Activated naive CD8-positive, alpha-beta T cell treated with anti-CD3 and anti-CD28 coated beads, Interleukin-2, amount 50 U/mL, for 24 hours (primary cell): ENCODE results near the gene KRTAP17-1.
"Not testable (repeated sequence)": the region's sequence is repeated elsewhere in the genome, so short reads cannot be mapped to it uniquely, and the experiment has no call there.

Experiments used
- ATAC-seq: fragments of 150-1000 bp; cut with Tn5 transposase; one replicate; pipeline ENCODE4 v1.10.0; 2021
- DNase-seq: peaks from one replicate; pipeline ENCODE4 v3.0.0; 2021
- H3K27ac Mint-ChIP-seq: one replicate; pipeline ENCODE4 v1.8.0; 2021; ENCODE audit warnings: mild to moderate bottlenecking, mixed read lengths
- H3K27me3 Mint-ChIP-seq: one replicate; pipeline ENCODE4 v1.8.0; 2021; ENCODE audit warnings: mixed read lengths
- H3K36me3 Mint-ChIP-seq: one replicate; pipeline ENCODE4 v1.8.0; 2021; ENCODE audit warnings: low read depth, mixed read lengths
- H3K4me1 Mint-ChIP-seq: one replicate; pipeline ENCODE4 v1.8.0; 2021; ENCODE audit warnings: mixed read lengths
- H3K4me3 Mint-ChIP-seq: one replicate; pipeline ENCODE4 v1.8.0; 2021; ENCODE audit warnings: mild to moderate bottlenecking, moderate library complexity, mixed read lengths
- H3K9me3 Mint-ChIP-seq: one replicate; pipeline ENCODE4 v1.8.0; 2021; ENCODE audit warnings: mixed read lengths

KRTAP17-1 gene, protein sequence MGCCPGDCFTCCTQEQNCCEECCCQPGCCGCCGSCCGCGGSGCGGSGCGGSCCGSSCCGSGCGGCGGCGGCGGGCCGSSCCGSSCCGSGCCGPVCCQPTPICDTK

DNA sequence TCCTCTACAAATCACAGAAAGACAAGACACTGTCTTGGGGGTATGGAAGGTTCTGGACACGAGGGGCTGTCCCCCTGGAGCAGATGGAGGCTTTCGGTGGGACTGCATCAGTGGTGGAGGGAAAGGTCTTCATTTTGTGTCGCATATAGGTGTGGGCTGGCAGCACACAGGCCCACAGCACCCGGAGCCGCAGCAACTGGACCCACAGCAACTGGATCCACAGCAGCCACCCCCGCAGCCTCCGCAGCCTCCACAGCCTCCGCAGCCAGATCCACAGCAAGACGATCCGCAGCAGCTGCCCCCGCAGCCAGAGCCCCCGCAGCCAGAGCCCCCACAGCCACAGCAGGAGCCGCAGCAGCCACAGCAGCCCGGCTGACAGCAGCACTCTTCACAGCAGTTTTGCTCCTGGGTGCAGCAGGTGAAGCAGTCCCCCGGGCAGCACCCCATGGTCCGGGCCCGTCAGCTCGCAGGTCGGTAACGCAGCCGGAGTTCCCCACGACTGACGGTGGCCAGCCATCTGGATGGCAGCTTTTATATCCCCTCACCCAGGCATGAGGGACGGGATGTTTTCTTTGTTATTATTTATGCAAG is at the start of gene KRTAP17-1:
KRTAP17-1 (minus strand) TSS at position 507 of the 591 bp plus-strand sequence; CDS start at position 447, 60 bp downstream.
- peaks cover 13% of the 10 kb centered on the region for H3K9me3 Mint-ChIP-seq
- H3K4me1 Mint-ChIP-seq: peaks cover 11% of the 10 kb centered on the region
- ATAC-seq (no peak), DNase-seq (no peak)
- no peaks in the 10 kb centered on the region for H3K27me3 Mint-ChIP-seq
- peaks cover 3% of the 10 kb centered on the region for H3K36me3 Mint-ChIP-seq
- no peak within 1 kb of the TSS for H3K27ac Mint-ChIP-seq
- H3K4me3 Mint-ChIP-seq: no peak within 1 kb of the TSS

DNA sequence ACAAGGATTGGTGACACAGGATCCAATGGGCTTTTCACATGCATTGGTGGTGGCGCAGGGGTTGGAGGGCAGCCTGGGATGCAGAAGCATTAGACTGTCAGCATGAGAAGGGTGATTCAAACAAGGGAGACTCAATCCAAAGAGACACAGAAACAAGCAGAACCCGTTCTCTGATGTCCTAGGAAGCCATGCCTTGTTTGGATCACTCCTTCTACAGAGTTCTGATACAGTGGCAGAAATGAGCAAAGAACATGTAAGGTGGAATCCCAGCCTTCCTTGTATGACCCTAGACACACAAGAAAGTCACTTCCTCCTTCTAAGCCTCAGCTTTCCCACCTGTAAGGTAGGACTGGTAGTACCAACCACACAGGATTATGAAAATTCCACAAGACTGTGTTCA is 48.4 kb upstream of the KRTAP17-1 start:
- Mint-ChIP-seq H3K9me3 (no peaks in the 10 kb centered on the region), H3K27ac (no peak overlapping the region), H3K4me3 (no peak overlapping the region), H3K27me3 (no peaks in the 10 kb centered on the region), H3K36me3 (no peaks in the 10 kb centered on the region), H3K4me1 (no peaks in the 10 kb centered on the region)
- no peak for DNase-seq
- no peak for ATAC-seq

DNA sequence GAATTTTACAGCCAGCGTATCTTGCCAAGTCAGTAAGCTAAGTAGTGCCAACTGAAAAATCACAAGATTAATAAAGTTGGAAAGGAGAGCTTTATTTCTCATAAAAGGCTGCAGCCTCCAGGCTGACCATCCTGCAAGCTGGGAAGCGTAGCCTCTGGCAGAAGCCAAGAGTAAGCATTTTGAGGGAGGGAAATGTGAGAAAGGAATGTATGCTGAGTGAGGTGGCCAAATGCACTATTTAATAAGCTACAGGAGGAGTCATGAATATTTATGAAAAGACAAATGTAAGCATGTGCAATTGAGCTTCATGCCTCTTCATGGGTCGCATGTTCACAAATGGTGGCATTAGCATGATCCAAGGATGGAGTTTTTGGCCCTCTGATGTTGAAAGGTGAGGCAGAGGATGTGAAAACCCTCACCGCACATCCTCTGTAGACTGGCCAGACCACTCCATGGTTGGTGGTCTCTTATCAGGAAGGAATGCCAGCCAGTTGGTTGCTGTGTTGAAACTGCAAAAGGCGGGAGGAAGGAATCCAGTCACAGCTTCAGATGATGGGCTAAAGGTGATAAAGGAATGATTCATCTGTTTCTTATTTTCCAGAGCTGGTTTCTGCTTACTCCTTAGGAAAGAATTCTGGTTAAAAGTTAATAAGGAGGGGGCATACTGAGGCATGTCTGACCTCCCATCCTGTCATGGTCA is 44.9 kb upstream of the KRTAP17-1 start:
- H3K9me3 Mint-ChIP-seq: peaks cover 4% of the 10 kb centered on the region
- no peaks in the 10 kb centered on the region for H3K4me1 Mint-ChIP-seq
- DNase-seq: no peak
- no peak overlapping the region for H3K4me3 Mint-ChIP-seq
- H3K27ac Mint-ChIP-seq: no peak overlapping the region
- no peak for ATAC-seq
- H3K36me3 Mint-ChIP-seq: no peaks in the 10 kb centered on the region
- H3K27me3 Mint-ChIP-seq: peaks cover 2% of the 10 kb centered on the region

DNA sequence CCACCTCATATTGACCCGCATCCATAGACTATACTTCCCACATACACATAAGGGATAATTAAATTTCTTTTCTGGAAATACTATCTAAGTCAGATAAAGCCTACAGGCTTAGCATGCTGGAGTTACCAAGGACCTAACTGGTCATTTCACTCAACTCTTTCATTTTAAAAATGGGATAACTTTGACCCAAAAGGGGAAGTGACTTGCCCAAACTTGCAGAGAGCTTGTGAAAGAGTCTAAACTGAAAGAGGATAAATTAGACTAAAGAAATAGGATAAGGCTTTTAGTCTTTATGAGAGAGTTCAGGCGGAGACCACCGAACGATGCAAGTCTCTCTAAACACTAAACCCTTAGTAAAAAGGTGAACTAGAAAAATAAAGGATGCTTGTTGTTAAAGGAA is 39.0 kb upstream of the KRTAP17-1 start:
- no peak for ATAC-seq
- no peaks in the 10 kb centered on the region for H3K36me3 Mint-ChIP-seq
- peaks cover 4% of the 10 kb centered on the region for H3K9me3 Mint-ChIP-seq
- peaks cover 2% of the 10 kb centered on the region for H3K27me3 Mint-ChIP-seq
- no peak overlapping the region for H3K4me3 Mint-ChIP-seq
- no peak overlapping the region for H3K27ac Mint-ChIP-seq
- DNase-seq: no peak
- H3K4me1 Mint-ChIP-seq: peaks cover 2% of the 10 kb centered on the region

DNA sequence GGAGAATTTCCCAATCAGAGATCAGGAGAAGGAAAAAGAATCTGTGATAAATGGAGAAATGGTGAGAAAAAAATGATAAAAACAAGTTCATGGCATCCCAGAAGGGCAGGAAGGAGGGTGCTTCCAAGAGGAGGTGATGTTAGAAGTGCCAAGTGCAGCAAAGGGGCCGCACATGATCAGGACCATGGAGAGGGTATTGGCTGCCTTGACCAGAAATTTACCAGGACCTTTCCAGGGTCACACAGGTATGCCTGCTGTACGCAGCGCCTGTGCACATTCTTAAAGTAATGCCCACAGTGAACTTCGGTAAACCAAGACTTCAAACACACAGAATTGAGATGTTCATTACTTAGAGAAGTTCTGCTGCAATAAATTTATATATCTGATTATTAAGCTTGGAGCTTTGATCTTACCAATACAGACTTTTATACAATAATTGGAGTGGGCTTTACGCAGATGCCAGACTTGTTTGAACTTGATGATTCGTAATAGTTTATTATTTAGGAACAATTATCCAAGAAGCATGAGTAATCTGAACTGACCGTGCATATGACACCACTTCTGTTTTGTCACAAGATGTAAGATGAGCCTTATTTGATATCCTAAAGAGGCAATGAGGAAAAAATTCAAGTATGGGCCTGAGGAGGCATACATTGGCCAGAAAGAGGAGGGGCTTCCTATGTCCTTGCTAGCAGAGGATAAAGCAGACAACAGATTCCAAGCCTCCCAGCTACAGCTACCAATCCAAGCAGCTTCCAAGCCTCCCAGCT is 37.3 kb upstream of the KRTAP17-1 start:
- Mint-ChIP-seq H3K4me3 (no peak overlapping the region), H3K27me3 (peaks cover 2% of the 10 kb centered on the region)
- no peak for ATAC-seq

DNA sequence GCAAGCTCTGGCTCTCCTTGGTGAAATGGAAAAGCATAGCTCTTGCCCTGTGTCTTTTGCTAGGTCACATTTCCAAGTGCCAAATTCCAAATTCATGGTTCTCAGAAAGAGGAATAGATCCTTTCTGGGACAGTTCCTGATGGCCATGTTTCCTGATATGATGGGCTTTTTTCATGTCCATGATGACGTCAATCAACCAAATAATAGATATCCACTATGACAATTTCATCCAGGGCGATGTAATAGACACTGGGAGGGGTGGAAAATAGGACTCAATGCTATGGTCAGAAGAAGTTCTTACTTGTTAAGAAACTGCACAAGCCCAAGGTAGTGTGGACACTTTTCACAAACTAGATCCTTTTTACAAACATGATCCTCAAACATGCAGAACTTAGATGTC is 35.7 kb upstream of the KRTAP17-1 start:
- Mint-ChIP-seq H3K4me1 (peaks cover 2% of the 10 kb centered on the region), H3K9me3 (no peaks in the 10 kb centered on the region), H3K27ac (no peak overlapping the region), H3K36me3 (no peaks in the 10 kb centered on the region), H3K27me3 (no peaks in the 10 kb centered on the region), H3K4me3 (no peak overlapping the region)
- ATAC-seq: no peak
- DNase-seq: no peak

More for the DNA sequence above, 37.3 kb upstream of the KRTAP17-1 start:
- Mint-ChIP-seq H3K36me3 (no peaks in the 10 kb centered on the region), H3K4me1 (peaks cover 2% of the 10 kb centered on the region), H3K9me3 (peaks cover 4% of the 10 kb centered on the region), H3K27ac (no peak overlapping the region)
- DNase-seq: no peak

DNA sequence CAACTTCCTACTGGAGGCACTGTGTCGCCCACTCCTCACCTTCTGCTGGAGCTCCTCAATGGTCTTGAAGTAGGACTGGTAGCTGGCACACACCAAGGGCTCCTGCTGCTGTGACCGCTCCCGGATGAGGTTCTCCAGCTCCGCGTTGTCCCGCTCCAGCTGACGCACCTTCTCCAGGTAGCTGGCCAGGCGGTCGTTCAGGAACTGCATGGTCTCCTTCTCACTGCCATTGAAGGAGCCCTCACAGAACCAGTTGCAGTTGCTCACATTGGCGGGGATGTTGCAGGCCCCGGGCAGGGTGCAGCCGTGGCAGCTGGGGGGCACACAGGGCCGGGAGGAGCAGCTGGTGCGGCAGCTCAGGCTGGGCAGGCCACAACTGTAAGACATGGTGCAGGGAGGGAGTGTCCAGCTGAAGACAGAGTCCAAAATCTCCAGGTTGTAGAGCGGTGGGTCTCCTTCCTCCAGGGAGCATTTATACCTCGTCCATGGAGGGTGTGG is 34.9 kb upstream of the KRTAP17-1 start, which contains the start of gene KRT33A:
KRT33A (minus strand) TSS at position 448 of the 498 bp plus-strand sequence; CDS start at position 387, 61 bp downstream.
- not testable (repeated sequence) for H3K4me1 Mint-ChIP-seq, H3K27ac Mint-ChIP-seq, H3K9me3 Mint-ChIP-seq, H3K36me3 Mint-ChIP-seq, H3K27me3 Mint-ChIP-seq, ATAC-seq, H3K4me3 Mint-ChIP-seq, DNase-seq

DNA sequence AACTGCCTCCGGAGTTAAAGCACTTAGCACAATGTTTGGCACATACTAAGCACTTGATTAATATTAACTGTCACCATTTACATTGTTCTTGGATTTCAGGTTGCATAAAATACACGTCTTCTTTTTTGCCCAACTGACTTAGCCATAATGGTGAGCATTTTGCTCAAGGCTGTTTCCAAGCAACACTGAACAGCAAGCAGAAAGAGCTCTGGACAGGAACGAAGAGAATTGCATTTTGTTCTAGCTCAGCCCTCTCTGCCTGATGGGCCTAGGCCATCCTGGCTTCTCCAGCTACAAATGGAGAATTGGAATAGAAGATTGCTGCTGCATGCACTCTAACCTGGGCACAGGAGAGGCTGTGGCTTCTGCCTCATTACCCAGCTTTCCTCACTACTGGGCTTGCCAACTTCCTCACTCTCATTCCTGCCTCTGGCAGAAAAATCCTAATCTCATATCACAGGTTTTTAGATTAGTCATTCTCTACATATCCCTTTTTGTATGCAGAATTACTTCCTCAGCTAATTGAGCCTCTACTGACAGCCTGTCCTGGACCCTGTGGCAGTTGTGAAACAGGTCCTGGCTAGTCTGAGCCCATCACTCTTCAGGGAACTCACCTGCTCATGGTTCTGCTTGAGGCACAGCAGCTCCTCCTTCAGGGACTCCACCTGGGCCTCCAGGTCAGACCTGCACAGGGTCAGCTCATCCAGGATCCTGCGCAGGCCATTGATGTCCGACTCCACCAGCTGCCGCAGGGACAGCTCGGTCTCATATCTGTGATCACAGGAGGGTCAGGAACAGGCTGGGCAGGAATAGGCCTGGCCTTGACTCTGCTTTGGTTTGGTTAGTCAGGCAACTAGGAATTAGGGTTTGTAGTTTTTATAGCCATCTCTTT is 32.6 kb upstream of the KRTAP17-1 start:
- H3K27me3 Mint-ChIP-seq: no peaks in the 10 kb centered on the region
- ATAC-seq (no peak), DNase-seq (no peak)
- H3K36me3 Mint-ChIP-seq: peaks cover 3% of the 10 kb centered on the region
- H3K4me3 Mint-ChIP-seq: no peak overlapping the region
- no peak overlapping the region for H3K27ac Mint-ChIP-seq
- H3K9me3 Mint-ChIP-seq: peaks cover 2% of the 10 kb centered on the region
- H3K4me1 Mint-ChIP-seq: peaks cover 4% of the 10 kb centered on the region

DNA sequence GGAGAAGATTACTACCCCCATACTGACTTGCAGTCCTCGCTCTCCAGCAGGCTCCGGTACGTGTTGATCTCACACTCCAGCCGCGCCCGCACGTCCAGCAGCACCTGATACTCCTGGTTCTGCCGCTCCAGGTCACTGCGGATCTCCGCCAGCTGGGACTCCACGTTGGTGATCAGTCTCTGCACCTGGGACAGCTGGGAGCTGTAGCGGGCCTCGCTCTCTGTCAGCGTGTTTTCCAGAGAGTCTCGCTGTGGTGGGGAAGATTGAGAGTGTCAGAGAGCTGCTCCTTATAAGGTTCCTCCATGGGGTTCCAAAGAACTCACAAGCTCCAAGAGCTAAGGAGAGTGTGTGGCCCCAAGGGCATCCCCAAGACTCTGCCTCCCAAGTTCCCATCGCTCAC is 30.9 kb upstream of the KRTAP17-1 start:
- not testable (repeated sequence) for DNase-seq, H3K4me3 Mint-ChIP-seq, H3K27ac Mint-ChIP-seq, ATAC-seq, H3K36me3 Mint-ChIP-seq, H3K9me3 Mint-ChIP-seq, H3K4me1 Mint-ChIP-seq, H3K27me3 Mint-ChIP-seq

DNA sequence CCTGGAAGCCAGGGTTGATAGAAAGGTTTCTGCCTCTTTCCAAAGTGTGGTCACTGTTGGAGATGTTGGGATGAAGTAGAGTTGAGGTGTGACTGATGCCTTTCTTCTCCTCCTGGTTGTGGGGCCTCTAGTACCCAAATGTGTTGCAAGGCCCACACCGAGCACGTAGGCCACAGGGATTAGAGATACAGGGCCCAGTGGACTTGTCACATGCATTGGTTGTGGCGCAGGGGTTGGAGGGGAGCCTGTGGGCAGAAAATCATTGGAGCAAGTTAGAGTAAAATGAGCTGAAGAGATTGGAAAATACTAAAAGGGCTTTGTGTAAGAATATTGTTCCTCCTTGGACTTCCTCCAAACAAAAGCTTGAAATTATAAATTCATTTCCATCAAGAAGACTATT is 30.5 kb upstream of the KRTAP17-1 start:
- Mint-ChIP-seq H3K27me3 (no peaks in the 10 kb centered on the region), H3K4me1 (peaks cover 14% of the 10 kb centered on the region), H3K4me3 (no peak overlapping the region), H3K9me3 (peaks cover 6% of the 10 kb centered on the region), H3K36me3 (peaks cover 5% of the 10 kb centered on the region), H3K27ac (no peak overlapping the region)
- no peak for ATAC-seq
- DNase-seq: no peak

DNA sequence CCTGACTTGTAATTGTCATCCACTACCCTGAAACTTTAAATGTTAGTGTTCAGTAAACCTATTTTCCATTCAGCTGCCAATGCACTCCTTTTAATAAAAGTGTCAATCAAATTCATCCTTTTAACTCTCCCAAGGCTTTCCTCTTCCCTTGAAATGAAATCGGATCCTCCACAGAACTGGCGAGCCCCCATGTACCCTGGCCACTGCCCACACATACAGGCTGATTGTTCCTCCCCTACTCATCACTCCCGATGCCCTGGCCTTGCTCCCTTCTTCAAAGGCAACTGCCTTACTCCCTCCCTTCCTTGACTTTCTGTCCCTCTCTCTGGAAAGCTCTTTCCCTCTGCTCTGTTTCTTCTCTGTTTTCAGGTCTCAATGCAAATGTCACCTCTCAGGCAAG is 27.5 kb upstream of the KRTAP17-1 start:
- H3K9me3 Mint-ChIP-seq: peaks cover 6% of the 10 kb centered on the region
- no peak for ATAC-seq
- H3K27me3 Mint-ChIP-seq: peaks cover 2% of the 10 kb centered on the region
- DNase-seq: no peak
- H3K27ac Mint-ChIP-seq: peak overlapping the region; percentile 7
- H3K36me3 Mint-ChIP-seq: peaks cover 5% of the 10 kb centered on the region
- no peak overlapping the region for H3K4me3 Mint-ChIP-seq
- H3K4me1 Mint-ChIP-seq: peaks cover 43% of the 10 kb centered on the region

DNA sequence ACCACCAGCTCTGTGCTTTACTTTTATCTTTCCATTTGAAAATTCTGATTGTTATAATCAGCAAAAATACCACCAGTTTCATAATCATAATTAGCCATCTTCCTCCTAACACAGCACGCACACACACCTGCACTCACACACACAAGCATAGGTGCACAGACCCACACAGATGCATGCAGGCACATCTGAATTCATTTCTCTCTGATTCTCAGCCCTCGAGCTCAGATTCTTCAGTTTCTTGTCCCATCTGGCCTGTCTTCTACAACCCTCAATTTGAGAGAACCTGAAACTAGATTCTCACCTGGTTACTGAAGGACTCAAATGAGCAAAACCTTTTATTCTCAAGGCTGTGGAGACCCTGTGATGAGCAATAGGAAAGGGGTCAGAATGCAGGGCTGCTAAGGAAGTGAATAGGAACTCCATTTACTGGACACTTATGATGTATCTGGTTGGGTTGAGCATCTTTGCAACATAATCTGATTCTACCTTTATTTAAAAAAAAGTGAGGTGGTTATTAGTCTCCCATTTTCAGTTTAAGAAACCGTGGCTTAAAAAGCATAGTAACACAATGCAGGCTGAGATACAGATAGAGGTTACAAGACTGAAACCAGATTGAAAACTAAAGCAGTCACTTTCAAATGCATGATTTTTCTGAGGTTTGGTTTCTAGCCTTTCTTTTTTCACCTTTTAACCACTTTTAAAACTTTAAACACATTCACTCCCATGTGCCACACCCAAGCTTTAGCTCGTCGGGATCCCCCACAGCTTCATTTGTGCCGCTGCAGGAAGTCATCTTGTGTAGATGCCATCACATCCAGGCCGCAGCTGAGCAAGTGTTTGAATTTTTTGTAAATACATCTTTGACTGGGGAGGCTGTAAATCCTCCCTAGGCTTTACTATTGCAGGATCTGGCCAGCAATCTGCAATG is 25.7 kb upstream of the KRTAP17-1 start:
- Mint-ChIP-seq H3K4me3 (no peak overlapping the region), H3K4me1 (peaks cover 46% of the 10 kb centered on the region), H3K27me3 (peaks cover 2% of the 10 kb centered on the region), H3K27ac (no peak overlapping the region), H3K36me3 (peaks cover 5% of the 10 kb centered on the region), H3K9me3 (peaks cover 6% of the 10 kb centered on the region)
- peak; percentile 22 for DNase-seq
- peak; percentile 67 for ATAC-seq

DNA sequence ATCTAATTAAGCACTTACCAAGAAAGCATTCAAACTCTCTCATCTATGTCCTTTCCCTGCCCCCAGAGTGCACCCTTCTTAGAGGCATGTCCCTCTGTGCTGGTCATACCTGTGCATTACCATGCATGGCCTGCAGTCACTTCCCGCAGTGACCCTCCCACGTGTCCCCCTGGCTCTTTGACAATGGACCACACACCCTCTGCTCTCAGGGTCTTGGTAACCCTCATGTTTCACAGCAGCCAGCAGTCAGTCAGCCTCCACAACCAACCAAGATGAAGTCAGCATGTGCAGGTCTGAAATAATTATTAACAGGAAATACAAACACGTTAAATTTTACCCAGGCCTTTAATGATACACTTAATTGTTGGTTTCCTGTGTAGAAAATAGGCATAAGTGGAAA is 25.0 kb upstream of the KRTAP17-1 start:
- DNase-seq (no peak), ATAC-seq (no peak)
- no peak overlapping the region for H3K27ac Mint-ChIP-seq
- H3K9me3 Mint-ChIP-seq: peaks cover 6% of the 10 kb centered on the region
- H3K27me3 Mint-ChIP-seq: peaks cover 2% of the 10 kb centered on the region
- H3K36me3 Mint-ChIP-seq: peaks cover 5% of the 10 kb centered on the region
- no peak overlapping the region for H3K4me3 Mint-ChIP-seq
- H3K4me1 Mint-ChIP-seq: peaks cover 52% of the 10 kb centered on the region
